HG03457 (cell line): ENCODE data around the gene CYP11A1.
"Not testable (repeated sequence)": the region's sequence is repeated elsewhere in the genome, so short reads cannot be mapped to it uniquely, and the experiment has no call there.

Source experiments
- ATAC-seq: cut with Tn5 transposase; IDR thresholded peaks from one replicate; pipeline ENCODE4 v1.9.1; 2021; ENCODE audit warnings: moderate number of reproducible peaks; ENCODE audit not compliant: unreplicated experiment

CYP11A1 gene

GRCh38 chr15:74400915-74401757, 33.7 kb upstream of the CYP11A1 start:
- no peak for ATAC-seq

GRCh38 chr15:74400313-74400860, 32.9 kb upstream of the CYP11A1 start:
- no peak for ATAC-seq

- ATAC-seq: no peak
Measured at GRCh38 chr15:74399511-74400312, 32.3 kb upstream of the CYP11A1 start.

- ATAC-seq: no peak
Measured at GRCh38 chr15:74399100-74399499, 31.7 kb upstream of the CYP11A1 start.

- ATAC-seq: no peak
Measured at GRCh38 chr15:74398183-74398582, 30.7 kb upstream of the CYP11A1 start.

GRCh38 chr15:74397239-74398068, 30.0 kb upstream of the CYP11A1 start:
- no peak for ATAC-seq

GRCh38 chr15:74396445-74397238, 29.2 kb upstream of the CYP11A1 start:
- ATAC-seq: no peak

DNA sequence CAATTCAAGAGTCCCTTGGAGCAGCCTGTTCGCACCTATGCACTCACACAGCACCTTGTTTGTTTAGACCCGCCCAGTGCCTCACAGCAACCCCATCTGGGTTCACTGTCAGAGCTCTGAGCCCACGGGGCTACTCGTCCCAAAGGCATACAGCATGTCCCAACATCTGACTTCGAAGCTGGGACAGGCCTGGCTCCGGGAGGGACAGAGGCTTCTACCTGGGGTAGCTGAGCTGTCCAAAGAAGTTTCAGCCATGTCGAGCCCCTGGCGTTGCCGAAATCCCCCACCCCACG, 28.6 kb upstream of the CYP11A1 start:
- ATAC-seq: no peak

- no peak for ATAC-seq
Measured at GRCh38 chr15:74395319-74396145, 28.1 kb upstream of the CYP11A1 start.

DNA sequence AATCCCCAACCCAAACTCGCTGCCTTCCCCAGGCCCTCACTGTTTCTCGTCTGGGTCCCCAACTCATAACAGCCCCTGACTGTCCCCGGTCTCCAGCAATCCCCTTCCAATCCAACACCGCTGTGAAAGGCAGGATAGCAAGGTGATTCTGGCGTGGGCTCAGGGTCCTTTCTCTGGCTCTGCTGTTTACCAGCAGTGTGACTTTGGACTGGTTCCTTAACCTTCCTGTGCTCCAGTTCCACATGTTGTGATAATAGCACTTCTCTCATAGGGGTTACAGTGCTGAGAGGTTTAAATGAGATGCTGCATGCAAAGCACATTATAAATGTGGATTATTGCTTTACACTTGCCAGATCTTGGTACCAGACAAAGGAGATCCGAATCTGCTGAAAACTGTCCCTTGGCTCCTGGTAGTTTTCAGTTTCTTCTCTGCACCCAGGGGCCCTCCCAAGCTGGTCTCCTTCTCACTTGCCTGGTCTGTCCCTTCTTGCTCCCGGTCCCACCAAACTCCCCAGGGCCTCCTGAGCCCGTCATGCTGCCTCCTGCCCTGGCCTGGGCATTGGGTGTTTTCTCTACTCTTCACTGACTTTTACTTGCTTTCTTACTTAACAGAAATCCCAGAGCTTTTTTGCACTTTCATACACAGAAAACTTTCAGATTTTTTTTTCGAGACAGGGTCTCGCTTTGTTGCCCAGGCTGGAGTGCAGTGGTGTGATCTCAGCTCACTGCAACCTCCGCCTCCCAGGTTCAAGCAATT, 26.8 kb upstream of the CYP11A1 start:
- ATAC-seq: no peak

- ATAC-seq: no peak
Measured at GRCh38 chr15:74393423-74393822, 26.0 kb upstream of the CYP11A1 start.

DNA sequence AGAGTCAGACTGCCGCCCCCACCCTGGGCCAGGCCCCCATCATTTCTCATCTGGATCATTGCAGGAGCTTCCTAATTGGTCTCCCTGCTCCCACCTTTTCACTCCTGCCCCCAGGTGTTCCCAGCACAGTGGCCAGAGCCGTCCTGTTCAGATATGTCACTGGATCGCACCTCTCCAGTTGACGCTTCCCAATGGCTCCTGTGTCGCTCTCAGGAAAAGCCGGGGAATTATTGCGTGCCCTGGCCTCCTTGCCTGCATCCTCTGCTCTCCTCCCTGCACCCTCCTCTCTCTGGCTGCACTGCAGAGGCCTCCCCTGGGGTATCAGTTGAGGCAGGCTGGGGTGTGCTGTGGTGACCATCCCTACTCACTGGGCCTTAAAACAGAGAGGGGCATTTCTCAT, 25.5 kb upstream of the CYP11A1 start:
- ATAC-seq: no peak

DNA sequence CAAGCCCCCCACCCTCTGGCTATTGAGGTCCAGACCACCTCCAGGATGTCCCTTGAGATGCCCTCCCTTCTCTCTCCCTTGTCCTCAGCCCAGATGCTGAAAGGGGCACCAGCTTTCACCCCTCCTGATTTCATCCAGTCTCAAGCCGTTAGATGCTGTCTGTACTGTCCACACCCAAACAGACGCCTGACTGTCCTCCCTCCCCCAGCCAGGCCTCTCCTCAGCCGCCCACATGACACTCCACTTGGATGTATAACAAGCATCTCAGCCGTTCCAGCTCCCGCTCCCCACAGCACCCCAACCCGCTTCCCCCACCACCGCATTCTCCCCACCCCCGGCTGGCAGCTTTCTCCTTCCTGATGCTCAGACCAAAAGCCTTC, 25.0 kb upstream of the CYP11A1 start:
- no peak for ATAC-seq

DNA sequence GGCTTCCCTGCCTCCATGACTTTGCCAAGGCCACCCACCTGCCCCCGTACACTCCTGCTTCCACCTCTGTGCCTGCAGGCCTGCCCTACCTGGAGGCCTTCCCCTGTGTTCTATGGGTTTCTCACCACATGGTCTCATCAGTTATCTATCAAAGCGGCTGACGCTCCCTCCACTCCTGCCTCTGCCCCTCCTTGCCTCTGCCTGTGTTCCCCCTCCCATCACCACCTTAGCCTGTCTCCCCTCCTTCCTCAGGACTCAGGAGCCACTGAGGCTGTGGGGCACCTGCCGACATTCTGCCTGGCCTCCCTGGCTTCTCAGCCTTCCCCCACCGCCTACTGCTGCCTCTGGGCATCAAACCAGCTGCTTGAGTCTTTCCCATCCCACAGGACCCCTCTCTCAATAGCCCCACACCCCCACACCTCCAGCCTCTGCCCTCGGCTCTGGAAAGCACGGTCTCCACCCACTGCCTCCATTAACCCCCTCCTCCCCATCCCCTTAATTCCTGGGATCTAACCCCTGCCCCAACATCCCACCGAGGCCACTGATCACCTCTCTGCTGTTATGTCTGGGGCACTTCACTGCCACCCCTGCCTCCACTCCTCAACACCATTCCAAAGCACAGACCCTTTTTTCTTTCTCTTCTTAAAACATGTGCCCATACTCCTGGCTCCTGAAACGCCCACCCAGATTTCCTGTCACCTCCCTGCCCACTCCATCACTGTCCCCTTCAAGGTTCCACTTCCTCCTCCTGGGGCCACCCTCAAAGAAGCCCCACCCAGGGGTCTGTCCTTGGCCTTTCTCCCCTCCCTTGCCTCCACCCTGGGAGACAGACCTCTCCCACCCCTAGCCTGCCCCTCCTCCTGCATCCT, 24.4 kb upstream of the CYP11A1 start:
- ATAC-seq: no peak

- ATAC-seq: no peak
Measured at GRCh38 chr15:74390647-74391288, 23.3 kb upstream of the CYP11A1 start.

DNA sequence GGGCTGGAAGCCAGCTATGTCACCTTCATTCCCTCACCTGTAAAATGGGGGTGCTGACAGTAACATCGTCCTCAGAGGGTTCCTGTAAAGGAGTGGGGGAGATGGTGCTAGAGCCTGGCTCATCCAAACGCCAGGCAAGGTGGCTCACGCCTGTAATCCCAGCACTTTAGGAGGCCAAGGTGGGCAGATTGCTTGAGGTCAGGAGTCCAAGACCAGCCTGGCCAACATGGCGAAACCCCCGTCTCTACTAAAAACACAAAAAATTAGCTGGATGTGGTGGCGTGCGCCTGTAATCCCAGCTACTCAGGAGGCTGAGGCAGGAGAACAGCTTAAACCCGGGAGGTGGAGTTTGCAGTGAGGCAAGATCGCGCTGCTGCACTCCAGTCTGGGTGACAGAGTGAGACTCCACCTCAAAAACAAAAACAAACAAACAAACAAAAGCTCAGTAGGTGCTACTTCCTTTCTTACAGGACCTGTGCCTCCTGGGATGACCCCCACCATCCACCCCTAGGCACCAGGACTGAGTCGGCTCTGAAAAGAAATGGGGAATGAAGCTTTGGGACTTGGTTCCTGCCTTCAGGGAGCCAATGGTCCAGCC, 22.7 kb upstream of the CYP11A1 start:
- not testable (repeated sequence) for ATAC-seq
